Stimulated activated CD4-positive, alpha-beta T cell treated with anti-CD3 and anti-CD28 coated beads, TNF-alpha, amount 100 ng/mL, for 24 hours (primary cell): ENCODE data around the gene TBC1D32.
"Not testable (repeated sequence)": the region's sequence is repeated elsewhere in the genome, so short reads cannot be mapped to it uniquely, and the experiment has no call there.

Experiments
- DNase-seq, 3 experiments: peaks; one replicate each; pipeline ENCODE4 v3.0.0-alpha.2; 2020; ENCODE audit warnings: low read depth in 3 of 3

TBC1D32 gene

DNA sequence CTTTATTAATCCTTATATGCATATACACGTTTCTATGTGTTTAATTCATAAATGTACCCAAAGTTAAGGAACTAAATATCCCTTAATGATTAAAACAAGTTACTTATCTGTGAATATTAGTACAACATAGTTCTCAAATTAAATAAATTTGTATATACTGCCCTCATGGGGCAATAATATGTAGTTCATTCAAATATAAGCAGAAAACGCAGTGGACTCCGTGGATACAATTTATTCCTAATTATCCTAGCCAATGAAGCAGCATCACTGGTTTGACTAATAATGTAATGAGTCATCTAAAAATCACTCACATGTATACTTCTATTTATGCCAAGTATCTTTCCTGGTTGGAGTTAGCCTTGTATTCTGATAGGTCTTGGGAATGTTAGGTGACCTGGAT is 111.6 kb downstream of the TBC1D32 start:
- no peak for DNase-seq

GRCh38 chr6:121216928-121217327 is 117.4 kb downstream of the TBC1D32 start:
- DNase-seq = no peak

- DNase-seq = not testable (repeated sequence)
These were observed 120.9 kb downstream of the TBC1D32 start for GRCh38 chr6:121213341-121213740.

DNA sequence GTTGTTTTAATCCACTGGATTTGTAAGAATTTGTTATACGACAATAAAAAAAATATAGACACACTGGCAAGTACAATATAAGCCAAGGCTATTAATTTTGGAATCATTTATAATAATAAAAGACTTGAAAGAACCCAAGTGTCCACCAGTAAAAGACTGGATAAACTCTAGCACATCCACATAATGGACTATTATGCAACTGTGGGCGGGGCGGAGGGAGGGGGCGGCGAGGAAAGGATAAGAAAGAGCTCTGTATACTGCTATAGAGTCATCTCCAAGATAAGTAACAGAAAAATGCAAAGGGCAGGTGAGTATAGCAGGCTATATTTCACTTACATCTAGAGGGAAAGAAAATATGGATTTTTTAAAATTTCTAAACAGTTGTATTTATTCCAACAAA is 123.3 kb downstream of the TBC1D32 start:
- DNase-seq = no peak

DNA sequence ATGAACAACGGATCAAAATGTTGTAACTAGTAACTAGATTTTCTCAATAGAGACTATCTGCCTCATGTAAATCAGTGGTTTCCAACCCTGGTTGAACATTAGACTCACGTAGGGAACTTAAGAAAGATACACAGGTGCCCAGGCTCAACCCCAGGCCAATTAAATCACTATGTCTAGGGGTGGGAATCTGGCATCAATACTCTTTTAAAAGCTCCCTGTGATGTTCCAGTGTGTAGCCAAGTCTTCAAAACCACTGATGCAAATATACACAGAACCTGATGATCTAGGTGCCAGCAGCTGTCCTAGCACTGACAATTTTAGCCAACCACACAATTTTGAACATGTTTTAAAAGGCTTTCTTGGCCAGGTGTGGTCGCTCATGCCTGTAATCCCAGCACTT is 128.7 kb downstream of the TBC1D32 start:
- no peak for DNase-seq

- DNase-seq = no peak
These were observed 133.2 kb downstream of the TBC1D32 start for GRCh38 chr6:121201105-121201504.

DNA sequence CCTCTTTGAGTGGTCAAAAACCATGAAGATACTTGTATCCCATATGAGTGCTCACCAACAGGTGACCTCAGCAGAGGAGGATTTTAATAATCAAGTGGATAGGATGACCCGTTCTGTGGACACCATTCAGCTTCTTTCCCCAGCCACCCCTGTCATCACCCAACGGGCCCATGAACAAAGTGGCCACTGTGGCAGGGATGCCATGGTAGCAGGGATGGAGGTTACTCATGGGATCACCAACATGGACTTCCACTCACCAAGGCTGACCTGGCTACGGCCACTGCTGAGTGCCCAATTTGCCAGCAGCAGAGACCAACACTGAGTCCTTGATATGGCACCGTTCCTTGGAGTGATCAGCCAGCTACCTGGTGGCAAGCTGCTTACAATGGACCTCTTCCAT is 138.2 kb downstream of the TBC1D32 start:
- DNase-seq = not testable (repeated sequence)

GRCh38 chr6:121190122-121190521 is 144.2 kb downstream of the TBC1D32 start:
- DNase-seq = no peak

GRCh38 chr6:121188356-121188755 is 145.9 kb downstream of the TBC1D32 start:
- DNase-seq = no peak

DNA sequence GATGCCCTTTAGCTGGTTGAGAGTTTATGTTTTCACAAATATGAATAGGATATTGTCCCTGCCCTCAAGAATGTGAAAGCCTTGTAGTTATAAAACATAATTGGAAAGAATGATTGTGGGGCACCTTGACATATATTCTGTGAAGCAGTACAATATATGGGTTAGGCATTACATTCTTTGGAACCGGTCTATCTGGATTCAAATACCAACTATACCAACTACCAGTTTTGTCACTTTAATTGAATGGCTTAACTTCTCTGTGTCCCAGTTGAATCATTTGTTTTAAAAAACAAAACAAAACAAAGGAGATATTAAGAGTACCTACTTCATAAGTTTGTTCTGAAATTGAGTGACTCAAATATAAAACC is 146.5 kb downstream of the TBC1D32 start:
- no peak for DNase-seq

- no peak for DNase-seq
These were observed 147.0 kb downstream of the TBC1D32 start for GRCh38 chr6:121187200-121187832.

GRCh38 chr6:121183742-121184141 is 150.5 kb downstream of the TBC1D32 start:
- no peak for DNase-seq

GRCh38 chr6:121175827-121176226 is 158.5 kb downstream of the TBC1D32 start:
- no peak for DNase-seq

- DNase-seq = not testable (repeated sequence)
These were observed 161.8 kb downstream of the TBC1D32 start for GRCh38 chr6:121172451-121172850.

DNA sequence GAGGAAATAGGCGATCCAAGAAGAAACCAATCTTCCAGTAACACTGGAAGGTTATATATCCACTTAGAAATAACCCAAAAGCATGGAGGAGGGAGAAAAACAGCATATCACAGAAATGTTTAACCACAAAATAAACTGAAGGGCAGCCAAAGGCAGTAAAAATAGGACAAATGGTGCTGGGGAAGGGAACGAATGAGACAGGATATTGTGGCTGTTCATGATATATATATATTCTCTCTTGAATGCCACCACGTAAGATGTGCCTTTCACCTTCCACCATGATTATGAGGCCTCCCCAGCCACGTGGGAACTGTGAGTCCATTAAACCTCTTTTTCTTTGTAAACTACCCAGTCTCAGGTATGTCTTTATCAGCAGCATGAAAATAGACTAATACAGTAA is 162.4 kb downstream of the TBC1D32 start:
- no peak for DNase-seq

GRCh38 chr6:121161886-121162285 is 172.4 kb downstream of the TBC1D32 start:
- DNase-seq = no peak

DNA sequence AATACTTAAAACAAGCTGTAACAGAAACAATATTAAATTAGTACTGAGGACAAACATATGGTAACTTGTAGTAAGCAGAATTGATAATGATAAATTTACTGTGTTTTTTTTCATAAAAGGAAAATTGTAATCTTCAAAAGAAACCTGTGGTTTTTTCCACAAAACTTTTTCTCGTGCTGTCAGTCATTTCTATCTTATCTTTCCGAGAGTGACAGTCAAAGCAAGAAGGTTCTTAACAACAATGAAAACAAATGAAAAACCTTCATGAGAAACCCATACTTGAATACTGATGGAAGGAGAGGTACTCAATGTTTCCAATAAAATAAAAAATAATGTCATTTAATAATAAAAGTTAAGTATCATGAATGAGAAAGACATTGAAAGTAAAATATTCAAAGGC is 174.0 kb downstream of the TBC1D32 start:
- DNase-seq = no peak

DNA sequence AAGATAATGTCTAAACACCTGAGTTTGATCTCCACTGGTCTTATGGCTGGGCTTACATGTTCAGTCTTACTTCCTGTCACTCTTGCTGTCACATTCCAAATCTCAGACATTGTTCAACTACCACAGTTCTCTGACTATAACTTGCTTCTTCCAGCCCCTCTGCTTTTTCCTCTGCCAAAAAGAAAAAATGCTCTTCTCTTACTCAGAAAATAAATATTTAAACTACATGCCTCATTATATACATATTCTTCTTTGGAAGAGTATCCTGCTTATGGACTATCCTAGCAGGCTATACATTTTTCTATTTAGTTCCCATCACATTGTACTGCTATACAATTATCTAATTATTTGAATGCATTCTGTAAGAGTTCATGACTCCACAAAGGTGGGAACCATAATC is 175.4 kb downstream of the TBC1D32 start:
- no peak for DNase-seq

DNA sequence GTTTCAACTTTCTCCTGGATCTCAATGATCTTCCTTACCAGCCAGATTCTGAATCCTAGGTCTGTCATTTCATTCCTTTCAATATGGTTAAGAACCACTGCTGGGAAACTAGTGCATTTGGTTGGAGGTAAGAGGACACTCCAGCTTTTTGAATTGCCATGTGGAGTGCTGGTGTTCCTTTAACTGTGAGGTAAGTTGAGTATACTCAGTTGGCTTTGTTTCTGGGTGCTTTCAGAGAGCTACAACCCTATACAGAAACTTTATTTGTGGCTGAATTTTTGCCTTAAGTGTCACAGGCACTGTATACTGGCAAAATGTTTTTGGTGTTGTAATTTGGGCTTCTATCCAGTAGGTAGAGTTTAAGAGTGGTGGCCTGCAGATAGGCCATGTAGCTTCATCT is 175.8 kb downstream of the TBC1D32 start:
- no peak for DNase-seq

- DNase-seq = no peak
These were observed 176.4 kb downstream of the TBC1D32 start for GRCh38 chr6:121157906-121158305.

GRCh38 chr6:121143476-121143875 is 190.8 kb downstream of the TBC1D32 start:
- no peak for DNase-seq

DNA sequence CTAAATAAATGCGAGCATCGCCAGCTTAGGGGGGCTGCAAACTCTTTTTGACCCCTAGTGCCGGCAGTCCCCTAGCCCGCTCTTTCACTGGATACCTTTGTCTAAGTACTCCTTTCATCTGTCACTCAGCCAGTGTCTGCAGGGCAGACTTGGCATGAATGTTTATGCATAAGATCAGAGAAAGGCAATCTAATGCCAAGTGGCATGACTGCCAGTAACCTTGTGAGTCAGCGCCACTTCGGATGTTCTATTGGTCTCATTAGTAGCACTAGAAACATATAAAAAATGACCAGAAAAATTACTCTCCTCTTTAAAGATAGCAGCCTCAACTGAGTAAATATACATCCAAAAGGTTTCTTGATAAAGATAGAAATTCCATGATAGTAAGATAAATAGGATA is 192.2 kb downstream of the TBC1D32 start:
- no peak for DNase-seq

DNA sequence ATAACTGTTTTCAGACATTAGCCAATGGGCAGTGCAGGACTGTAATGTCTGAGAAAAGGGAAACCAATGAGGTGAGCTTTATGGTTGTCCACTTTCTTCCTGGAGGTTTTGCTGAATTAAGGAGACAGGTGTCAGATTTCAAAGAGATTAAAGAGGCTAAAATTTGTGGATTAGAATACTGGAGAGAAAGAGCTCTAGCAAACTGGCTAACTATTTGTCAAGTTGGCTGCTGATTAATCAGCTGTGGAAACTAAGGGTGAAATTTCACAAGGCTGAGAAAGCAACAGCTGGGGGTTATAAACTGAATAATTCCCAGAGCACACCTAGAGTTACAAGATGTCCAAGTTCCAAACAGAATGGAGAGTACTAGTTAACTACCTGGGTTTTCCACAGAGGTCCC is 198.9 kb downstream of the TBC1D32 start:
- no peak for DNase-seq

DNA sequence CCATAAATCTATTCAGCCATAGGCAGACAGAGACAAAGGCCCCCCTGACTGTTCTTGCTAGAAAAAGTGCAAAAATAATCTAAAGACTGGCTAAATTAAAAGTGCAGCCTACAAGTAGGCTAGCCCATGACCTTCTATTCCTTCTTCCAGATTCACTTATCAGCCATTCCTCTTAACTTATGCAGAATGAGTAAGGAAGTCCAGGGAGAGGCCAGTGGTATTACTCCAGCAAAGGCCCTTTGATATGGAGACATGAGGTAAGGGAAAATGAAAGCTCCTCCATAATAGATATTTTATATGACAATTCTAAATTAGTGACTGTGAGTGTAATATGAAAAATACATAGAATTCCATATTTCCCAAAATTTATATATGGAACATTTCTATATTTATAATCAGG is 199.4 kb downstream of the TBC1D32 start:
- no peak for DNase-seq
